Activated gamma-delta T cell treated with Interleukin-2 at 50 U/mL for 16 hours (primary cell): ENCODE data around the gene ARHGEF4.
"Not testable (repeated sequence)": the region's sequence is repeated elsewhere in the genome, so short reads cannot be mapped to it uniquely, and the experiment has no call there.

ENCODE experiments used
- DNase-seq: peaks from one replicate; pipeline ENCODE4 v3.0.0-alpha.2; 2020

The ARHGEF4 gene

GRCh38 chr2:130986890-130987493 is 150.3 kb downstream of the ARHGEF4 start:
- no peak for DNase-seq

- DNase-seq = no peak
These were observed 151.1 kb downstream of the ARHGEF4 start for GRCh38 chr2:130987519-130988425.

GRCh38 chr2:130991446-130991845 is 154.7 kb downstream of the ARHGEF4 start:
- DNase-seq = not testable (repeated sequence)

GRCh38 chr2:130992003-130992402 is 155.3 kb downstream of the ARHGEF4 start:
- not testable (repeated sequence) for DNase-seq

GRCh38 chr2:130996691-130997090 is 160.0 kb downstream of the ARHGEF4 start:
- DNase-seq = no peak

GRCh38 chr2:130997198-130997597 is 160.5 kb downstream of the ARHGEF4 start:
- no peak for DNase-seq

GRCh38 chr2:130998561-130998960 is 161.8 kb downstream of the ARHGEF4 start:
- no peak for DNase-seq

- DNase-seq = no peak
These were observed 167.9 kb downstream of the ARHGEF4 start for GRCh38 chr2:131004446-131005209.

- no peak for DNase-seq
These were observed 168.7 kb downstream of the ARHGEF4 start for GRCh38 chr2:131005216-131005935.

- no peak for DNase-seq
These were observed 169.8 kb downstream of the ARHGEF4 start for GRCh38 chr2:131006561-131006960.

- DNase-seq = no peak
These were observed 172.3 kb downstream of the ARHGEF4 start for GRCh38 chr2:131008967-131009366.

GRCh38 chr2:131009713-131010475 is 173.2 kb downstream of the ARHGEF4 start:
- DNase-seq = no peak

GRCh38 chr2:131010566-131010965 is 173.9 kb downstream of the ARHGEF4 start:
- no peak for DNase-seq

- DNase-seq = no peak
These were observed 174.8 kb downstream of the ARHGEF4 start for GRCh38 chr2:131011486-131011885.

- DNase-seq = no peak
These were observed 177.4 kb downstream of the ARHGEF4 start for GRCh38 chr2:131014141-131014540.

- no peak for DNase-seq
These were observed 179.1 kb downstream of the ARHGEF4 start for GRCh38 chr2:131015764-131016163.

GRCh38 chr2:131016826-131017741 is 180.4 kb downstream of the ARHGEF4 start:
- no peak for DNase-seq

GRCh38 chr2:131022731-131023130 is 186.0 kb downstream of the ARHGEF4 start:
- no peak for DNase-seq

GRCh38 chr2:131023758-131024157 is 187.0 kb downstream of the ARHGEF4 start:
- no peak for DNase-seq

GRCh38 chr2:131026919-131027318 is 190.2 kb downstream of the ARHGEF4 start:
- DNase-seq = no peak
